K562 (cell line): ENCODE measurements around the gene TMEFF2. TPM values are rescaled to one million over a fixed set of nuclear protein-coding genes. Genes with fewer than 3 reads are reported as not detected.

Experiments used
- ATAC-seq: fragments of 200-7000 bp; cut with Tn5 transposase; 3 replicates; pipeline ENCODE4 v1.9.1; 2020; ENCODE audit warnings: moderate library complexity
- BruUV-seq: library from RNA; stranded (reverse); fragments of 400-500 nt; replicated peaks from 2 replicates; lab custom pipeline; 2021; lab: Mats Ljungman, UMichigan
- CTCF ChIA-PET: fragments of 300-600 bp; formaldehyde crosslinking; extraction: SDS; loops from one replicate; lab custom pipeline; 2021; ENCODE audit warnings: low intra/inter-chr PET ratio; lab: Yijun Ruan, JAX
- POLR2A ChIA-PET: fragments of 300-600, 350-650 bp; sonication (Branson Sonifier 250); formaldehyde crosslinking; extraction: SDS; loops from one replicate; lab custom pipeline; 2021; ENCODE audit warnings: antibody characterized with exemption, inconsistent platforms; lab: Yijun Ruan, JAX
- DNase-seq, 4 experiments: peaks; one replicate each; pipeline versions ENCODE4 v3.0.0 to v3.0.0-alpha.2; 2011 to 2018; ENCODE audit warnings: low spot score in 3 of 4, mixed read lengths in 3 of 4; ENCODE audit errors: extremely low read depth in 1 of 4
- FAIRE-seq: peaks from 2 replicates; lab custom pipeline; 2011; peaks lifted over from hg19 to GRCh38; lab: Jason Lieb, UNC
- H2AFZ ChIP-seq: 2 replicates; pipeline ENCODE4 v1.6.0; 2011; ENCODE audit warnings: low read depth, low read length, control low read depth, inconsistent platforms
- H3K27ac ChIP-seq: fragments of 200-600 bp; 3 replicates; pipeline ENCODE4 v1.8.0; 2011; ENCODE audit warnings: low read depth, mild to moderate bottlenecking, control low read depth, inconsistent platforms, low read length, moderate library complexity, mixed read lengths; ENCODE audit errors: extremely low read depth
- H3K27me3 ChIP-seq, 2 experiments: fragments of 300-600 bp in 1 of 2; 2 replicates in 1 of 2; 3 replicates in 1 of 2; pipeline versions ENCODE4 v1.6.0 to v1.8.0; 2011; ENCODE audit warnings: inconsistent platforms in 2 of 2, low read length in 2 of 2, mild to moderate bottlenecking in 1 of 2, mixed read lengths in 1 of 2, moderate library complexity in 1 of 2; ENCODE audit not compliant: control insufficient read depth in 2 of 2, insufficient read depth in 2 of 2
- H3K36me3 ChIP-seq: fragments of 300-600 bp; 3 replicates; pipeline ENCODE4 v1.8.0; 2011; ENCODE audit warnings: mild to moderate bottlenecking, low read length, inconsistent platforms; ENCODE audit not compliant: control insufficient read depth, insufficient read depth
- H3K4me1 ChIP-seq, 2 experiments: fragments of 200-600 bp in 1 of 2; replicated peaks in 1 of 2; 2 replicates in 1 of 2; 3 replicates in 1 of 2; pipeline versions ENCODE4 v1.5.1 to v1.8.0; 2011; ENCODE audit warnings: inconsistent platforms in 2 of 2, low read length in 2 of 2, mild to moderate bottlenecking in 1 of 2, mixed read lengths in 1 of 2, moderate library complexity in 1 of 2; ENCODE audit not compliant: control insufficient read depth in 2 of 2, insufficient read depth in 2 of 2
- H3K4me2 ChIP-seq: 2 replicates; pipeline ENCODE4 v1.6.1; 2011; ENCODE audit warnings: low read length, control low read depth, inconsistent platforms, mixed read lengths; ENCODE audit not compliant: insufficient read depth
- H3K4me3 ChIP-seq: fragments of 200-600 bp; sonication (generic), shearing (Covaris generic); 2 replicates; pipeline ENCODE4 v1.5.1; 2016; ENCODE audit warnings: control low read depth, inconsistent platforms
- H3K79me2 ChIP-seq: fragments of 200-600 bp; 3 replicates; pipeline ENCODE4 v1.8.0; 2011; ENCODE audit warnings: low read length, inconsistent platforms; ENCODE audit not compliant: control insufficient read depth, insufficient read depth
- H3K9ac ChIP-seq, 2 experiments: 2 replicates each; pipeline versions ENCODE4 v1.6.0 to v1.6.1; 2011; ENCODE audit warnings: low read depth in 2 of 2, low read length in 2 of 2, control low read depth in 1 of 2, inconsistent platforms in 1 of 2, mild to moderate bottlenecking in 1 of 2, mixed read lengths in 1 of 2; ENCODE audit not compliant: insufficient read depth in 1 of 2
- H3K9me1 ChIP-seq: one replicate; pipeline ENCODE4 v1.6.0; 2011; ENCODE audit warnings: inconsistent platforms, mild to moderate bottlenecking, low read length, moderate library complexity; ENCODE audit not compliant: control insufficient read depth, insufficient read depth
- H3K9me3 ChIP-seq: replicated peaks from 2 replicates; pipeline ENCODE4 v1.5.1; 2011; ENCODE audit warnings: low read depth, low read length, inconsistent platforms; ENCODE audit not compliant: control insufficient read depth, insufficient read depth
- H4K20me1 ChIP-seq: replicated peaks from 2 replicates; pipeline ENCODE4 v1.6.1; 2011; ENCODE audit warnings: low read length, inconsistent platforms, mixed read lengths; ENCODE audit not compliant: control insufficient read depth, insufficient read depth
- CBX2 ChIP-seq: fragments of 200-600 bp; sonication (generic); IDR thresholded peaks from one replicate; pipeline ENCODE4 v1.6.1; 2012; ENCODE audit warnings: mild to moderate bottlenecking, low read length, inconsistent platforms; ENCODE audit not compliant: insufficient read depth, poor library complexity, severe bottlenecking
- ETS1 ChIP-seq: conservative IDR thresholded peaks from 2 replicates; pipeline ENCODE4 v1.6.1; 2011; ENCODE audit warnings: low read depth, mild to moderate bottlenecking, low read length; ENCODE audit not compliant: control insufficient read depth
- POLR2AphosphoS2 ChIP-seq: IDR thresholded peaks from 2 replicates; pipeline ENCODE4 v1.6.1; 2012; ENCODE audit warnings: low read length, improper control_type of control experiment
- ZNF354B ChIP-seq: fragments of 250-450 bp; sonication (Bioruptor Pico); IDR thresholded peaks from 2 replicates; pipeline ENCODE4 v1.4.0; 2020
- ZNF511 ChIP-seq: sonication (generic); formaldehyde crosslinking; IDR thresholded peaks from 2 replicates; pipeline ENCODE4 v1.8.0; 2022; ENCODE audit warnings: mild to moderate bottlenecking, missing genetic modification reagents
- in situ Hi-C: fragments of 300-500 bp; cut with MboI; formaldehyde crosslinking; loops from 4 replicates; pipeline ENCODE4 v1.15.0; 2018; ENCODE audit warnings: inconsistent platforms, mixed read lengths
- intact Hi-C: fragments of 100-400 bp; cut with micrococcal nuclease; formaldehyde crosslinking; loops from 2 replicates; pipeline ENCODE4 v1.14.2; 2022
- polyA plus RNA-seq, 8 experiments: library from polyadenylated mRNA; depleted of rRNA in 4 of 8; stranded (reverse) in 5 of 8; unstranded in 3 of 8; fragments of >200 nt; fragmentation: Nextera tagmentation in 2 of 8; fragmentation: Illumina TruSeq in 1 of 8; extraction: Ambion mirVana in 2 of 8; extraction: Trizol in 1 of 8; gene quantifications; 2 replicates each; pipeline versions ENCODE4 v1.2.1 to v1.2.3, GENCODE V29; 2011 to 2014; ENCODE audit warnings: inconsistent platforms in 1 of 8, missing spikeins in 1 of 8
- total RNA-seq, 7 experiments: library from RNA; depleted of rRNA in 6 of 7; stranded (reverse); fragments of >200 nt in 6 of 7; fragmentation: Illumina TruSeq in 2 of 7; extraction: Trizol in 2 of 7; gene quantifications; 2 replicates each; pipeline versions ENCODE4 v1.2.1 to v1.2.3, GENCODE V29; 2011 to 2021; ENCODE audit warnings: low replicate concordance in 1 of 7

TMEFF2 gene
- total and polyA plus RNA-seq, 9 of the 15 experiments (the other 6 are each of a cell fraction or from before 2014, with no cell fraction given) = 1.4 TPM; not detected in 8

- no peak for TF ChIP-seq ZNF354B (CRISPR knock-in tag)
- no peak for TF ChIP-seq CBX2
- no peak for TF ChIP-seq ZNF511 (CRISPR knock-in tag)
These were observed 20.6 kb upstream of the TMEFF2 start (continued) for GRCh38 chr2:192215096-192215877.

- H3K4me1 ChIP-seq = no peaks in the 10 kb centered on the region
- ATAC-seq = no peak
- no peaks in the 10 kb centered on the region for H3K9me3 ChIP-seq
- H3K27me3 ChIP-seq = no peaks in the 10 kb centered on the region
- no peak overlapping the region for H2AFZ ChIP-seq
- in situ Hi-C loops = no loop called here
- H3K4me3 ChIP-seq = no peak overlapping the region
- no peak overlapping the region for H3K9ac ChIP-seq
- no peak overlapping the region for H3K4me2 ChIP-seq
- no peaks in the 10 kb centered on the region for H4K20me1 ChIP-seq
- H3K36me3 ChIP-seq = no peaks in the 10 kb centered on the region
- no peak overlapping the region for H3K27ac ChIP-seq
- DNase-seq = no peak
- TF ChIP-seq ETS1 (no peak), POLR2AphosphoS2 (no peak)
- H3K9me1 ChIP-seq = no peaks in the 10 kb centered on the region
- FAIRE-seq = no peak
- ChIA-PET POLR2A (no interaction called here), CTCF (no interaction called here)
- BruUV-seq = no TSS peak
- H3K79me2 ChIP-seq = no peaks in the 10 kb centered on the region
- intact Hi-C loops = no loop called here
These were observed 14.1 kb upstream of the TMEFF2 start for GRCh38 chr2:192208848-192209247.
